Stimulated activated CD4-positive, alpha-beta T cell treated with anti-CD3 and anti-CD28 coated beads, Interleukin-4, amount 100 ng/mL, for 4 hours (primary cell): ENCODE measurements around the gene SEC16B.
"Not testable (repeated sequence)": the region's sequence is repeated elsewhere in the genome, so short reads cannot be mapped to it uniquely, and the experiment has no call there.

Experiments used
- DNase-seq, 2 experiments: peaks; one replicate each; pipeline ENCODE4 v3.0.0-alpha.2; 2020

The SEC16B gene

GRCh38 chr1:177969825-177970371 lies at the start of gene SEC16B:
SEC16B (minus strand) TSS chr1:177970058; CDS start chr1:177967981, 2,077 bp downstream.
- DNase-seq: no peak

- DNase-seq: no peak
Observed at GRCh38 chr1:178019622-178020021, 49.8 kb upstream of the SEC16B start.

GRCh38 chr1:178019208-178019607 lies 49.4 kb upstream of the SEC16B start:
- no peak for DNase-seq

GRCh38 chr1:178017517-178017916 lies 47.7 kb upstream of the SEC16B start:
- DNase-seq: no peak

GRCh38 chr1:178011864-178012503 lies 42.1 kb upstream of the SEC16B start:
- no peak for DNase-seq

GRCh38 chr1:178011465-178011828 lies 41.6 kb upstream of the SEC16B start:
- no peak for DNase-seq

- DNase-seq: no peak
Observed at GRCh38 chr1:178010674-178011464, 41.0 kb upstream of the SEC16B start.

- no peak for DNase-seq
Observed at GRCh38 chr1:178006043-178006442, 36.2 kb upstream of the SEC16B start.

GRCh38 chr1:178005450-178005849 lies 35.6 kb upstream of the SEC16B start:
- no peak for DNase-seq

GRCh38 chr1:178004926-178005391 lies 35.1 kb upstream of the SEC16B start:
- no peak for DNase-seq

- DNase-seq: no peak
Observed at GRCh38 chr1:177998696-177999631, 29.1 kb upstream of the SEC16B start.

- no peak for DNase-seq
Observed at GRCh38 chr1:177996957-177997356, 27.1 kb upstream of the SEC16B start.

GRCh38 chr1:177995369-177995768 lies 25.5 kb upstream of the SEC16B start:
- DNase-seq: no peak

GRCh38 chr1:177986281-177986680 lies 16.4 kb upstream of the SEC16B start:
- DNase-seq: not testable (repeated sequence)

- no peak for DNase-seq
Observed at GRCh38 chr1:177984761-177985160, 14.9 kb upstream of the SEC16B start.

- no peak for DNase-seq
Observed at GRCh38 chr1:177984136-177984525, 14.3 kb upstream of the SEC16B start.

GRCh38 chr1:177983482-177984135 lies 13.8 kb upstream of the SEC16B start:
- no peak for DNase-seq

- no peak for DNase-seq
Observed at GRCh38 chr1:177983077-177983476, 13.2 kb upstream of the SEC16B start.

GRCh38 chr1:177981200-177981599 lies 11.3 kb upstream of the SEC16B start:
- DNase-seq: no peak

- no peak for DNase-seq
Observed at GRCh38 chr1:177979272-177979671, 9.4 kb upstream of the SEC16B start.

- no peak for DNase-seq
Observed at GRCh38 chr1:177978530-177978929, 8.7 kb upstream of the SEC16B start.

- DNase-seq: no peak
Observed at GRCh38 chr1:177977141-177977540, 7.3 kb upstream of the SEC16B start.
